Gastrocnemius medialis (tissue), 4 donors: ENCODE results near the gene GSK3B.

Experiments used
- CTCF ChIP-seq, 5 experiments: fragments of 450-650 bp in 3 of 5; fragments of 200-600 bp in 2 of 5; sonication (generic) in 2 of 5; IDR thresholded peaks in 4 of 5; conservative IDR thresholded peaks in 1 of 5; 1 replicate in 4 of 5; 2 replicates in 1 of 5; pipeline ENCODE4 v1.5.1; 2016 to 2019; ENCODE audit warnings: antibody characterized with exemption in 5 of 5, mild to moderate bottlenecking in 3 of 5, moderate library complexity in 3 of 5
- POLR2A ChIP-seq, 2 donors: fragments of 450-650 bp; IDR thresholded peaks; one replicate each; pipeline ENCODE4 v1.6.1; 2017; ENCODE audit warnings: antibody characterized with exemption in 2 of 2, mild to moderate bottlenecking in 2 of 2, moderate library complexity in 2 of 2

GRCh38 chr3:119778176-119778575 is 316.1 kb downstream of the GSK3B start:
- TF ChIP-seq CTCF (IDR thresholded peaks at IDR 0.05 in 4 of 5, conservative IDR thresholded peaks at IDR 0.05 in 1 of 5), result no peak
- TF ChIP-seq POLR2A (IDR thresholded peaks at IDR 0.05), result no peak
